DOHH2 (cell line): ENCODE data around the gene ADAP1.
"Not testable (repeated sequence)": the region's sequence is repeated elsewhere in the genome, so short reads cannot be mapped to it uniquely, and the experiment has no call there.

Experiments used
- EZH2phosphoT487 ChIP-seq: fragments of 200-600 bp; sonication (generic); IDR thresholded peaks from 2 replicates; pipeline ENCODE4 v1.6.1; 2017; ENCODE audit warnings: borderline replicate concordance, mild to moderate bottlenecking, antibody characterized with exemption, low read length, moderate library complexity, mixed read lengths
- TF ChIP-seq, protein P1 (sequence below): fragments of 200-600 bp; sonication (generic); IDR thresholded peaks from one replicate; pipeline ENCODE4 v1.5.1; 2014; ENCODE audit warnings: antibody characterized with exemption, mild to moderate bottlenecking, low read depth, low read length; ENCODE audit not compliant: poor library complexity, severe bottlenecking

DNA sequence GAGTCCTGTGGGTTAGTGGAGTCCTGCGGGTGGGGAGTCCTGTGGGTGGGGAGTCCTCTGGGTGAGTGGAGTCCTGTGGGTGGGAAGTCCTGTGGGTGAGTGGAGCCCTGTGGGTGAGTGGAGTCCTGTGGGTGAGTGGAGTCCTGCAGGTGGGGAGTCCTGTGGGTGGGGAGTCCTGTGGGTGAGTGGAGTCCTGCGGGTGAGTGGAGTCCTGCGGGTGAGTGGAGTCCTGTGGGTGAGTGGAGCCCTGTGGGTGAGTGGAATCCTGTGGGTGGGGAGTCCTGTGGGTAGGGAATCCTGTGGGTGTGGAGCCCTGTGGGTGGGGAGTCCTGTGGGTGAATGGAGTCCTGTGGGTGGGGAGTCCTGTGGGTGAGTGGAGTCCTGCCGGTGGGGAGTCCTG lies 47.5 kb upstream of the ADAP1 start:
- not testable (repeated sequence) for TF ChIP-seq EZH2phosphoT487
- TF ChIP-seq, protein P1, sequence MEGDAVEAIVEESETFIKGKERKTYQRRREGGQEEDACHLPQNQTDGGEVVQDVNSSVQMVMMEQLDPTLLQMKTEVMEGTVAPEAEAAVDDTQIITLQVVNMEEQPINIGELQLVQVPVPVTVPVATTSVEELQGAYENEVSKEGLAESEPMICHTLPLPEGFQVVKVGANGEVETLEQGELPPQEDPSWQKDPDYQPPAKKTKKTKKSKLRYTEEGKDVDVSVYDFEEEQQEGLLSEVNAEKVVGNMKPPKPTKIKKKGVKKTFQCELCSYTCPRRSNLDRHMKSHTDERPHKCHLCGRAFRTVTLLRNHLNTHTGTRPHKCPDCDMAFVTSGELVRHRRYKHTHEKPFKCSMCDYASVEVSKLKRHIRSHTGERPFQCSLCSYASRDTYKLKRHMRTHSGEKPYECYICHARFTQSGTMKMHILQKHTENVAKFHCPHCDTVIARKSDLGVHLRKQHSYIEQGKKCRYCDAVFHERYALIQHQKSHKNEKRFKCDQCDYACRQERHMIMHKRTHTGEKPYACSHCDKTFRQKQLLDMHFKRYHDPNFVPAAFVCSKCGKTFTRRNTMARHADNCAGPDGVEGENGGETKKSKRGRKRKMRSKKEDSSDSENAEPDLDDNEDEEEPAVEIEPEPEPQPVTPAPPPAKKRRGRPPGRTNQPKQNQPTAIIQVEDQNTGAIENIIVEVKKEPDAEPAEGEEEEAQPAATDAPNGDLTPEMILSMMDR, result not testable (repeated sequence)
